Memory B cell (primary cell): ENCODE measurements around the gene SOBP.

Experiments
- ATAC-seq: fragments of 150-1000 bp; cut with Tn5 transposase; 2 replicates; pipeline ENCODE4 v1.10.0; 2021; ENCODE audit warnings: low read depth, mild to moderate bottlenecking, moderate library complexity
- DNase-seq, 2 donors: peaks; one replicate each; pipeline ENCODE4 v3.0.0; 2022; ENCODE audit warnings: low spot score in 2 of 2
- H3K27ac Mint-ChIP-seq: one replicate; pipeline ENCODE4 v1.8.0; 2022; ENCODE audit warnings: mild to moderate bottlenecking, moderate library complexity, mixed read lengths
- H3K27me3 Mint-ChIP-seq: one replicate; pipeline ENCODE4 v1.8.0; 2022; ENCODE audit warnings: mixed read lengths
- H3K36me3 Mint-ChIP-seq: one replicate; pipeline ENCODE4 v1.8.0; 2022; ENCODE audit warnings: mild to moderate bottlenecking, mixed read lengths
- H3K4me1 Mint-ChIP-seq: one replicate; pipeline ENCODE4 v1.8.0; 2022; ENCODE audit warnings: mixed read lengths
- H3K4me3 Mint-ChIP-seq: one replicate; pipeline ENCODE4 v1.8.0; 2022; ENCODE audit warnings: mild to moderate bottlenecking, moderate library complexity, mixed read lengths
- H3K9me3 Mint-ChIP-seq: one replicate; pipeline ENCODE4 v1.8.0; 2022; ENCODE audit warnings: mixed read lengths

The SOBP gene

GRCh38 chr6:107561306-107561705, 71.4 kb downstream of the SOBP start:
- DNase-seq: no peak
- Mint-ChIP-seq H3K4me3 (no peak overlapping the region), H3K27me3 (peaks cover 2% of the 10 kb centered on the region), H3K36me3 (no peaks in the 10 kb centered on the region), H3K4me1 (peaks cover 2% of the 10 kb centered on the region), H3K9me3 (no peaks in the 10 kb centered on the region), H3K27ac (no peak overlapping the region)
- no peak for ATAC-seq

- no peak for ATAC-seq
- Mint-ChIP-seq H3K4me3 (no peak overlapping the region), H3K9me3 (no peaks in the 10 kb centered on the region), H3K4me1 (peaks cover 2% of the 10 kb centered on the region), H3K27ac (no peak overlapping the region), H3K27me3 (peaks cover 5% of the 10 kb centered on the region), H3K36me3 (no peaks in the 10 kb centered on the region)
- no peak for DNase-seq
Observed at GRCh38 chr6:107563694-107564588, 74.0 kb downstream of the SOBP start.

- peaks cover 2% of the 10 kb centered on the region for H3K4me1 Mint-ChIP-seq
- ATAC-seq (no peak), DNase-seq (no peak)
- no peaks in the 10 kb centered on the region for H3K9me3 Mint-ChIP-seq
- H3K27ac Mint-ChIP-seq: no peak overlapping the region
- H3K4me3 Mint-ChIP-seq: no peak overlapping the region
- H3K27me3 Mint-ChIP-seq: peaks cover 5% of the 10 kb centered on the region
- no peaks in the 10 kb centered on the region for H3K36me3 Mint-ChIP-seq
Observed at GRCh38 chr6:107564589-107564951, 74.7 kb downstream of the SOBP start.

GRCh38 chr6:107565165-107565723, 75.3 kb downstream of the SOBP start:
- Mint-ChIP-seq H3K4me1 (peaks cover 2% of the 10 kb centered on the region), H3K27ac (no peak overlapping the region), H3K9me3 (no peaks in the 10 kb centered on the region), H3K4me3 (no peak overlapping the region), H3K36me3 (no peaks in the 10 kb centered on the region), H3K27me3 (peaks cover 5% of the 10 kb centered on the region)
- DNase-seq (no peak), ATAC-seq (no peak)

- Mint-ChIP-seq H3K36me3 (no peaks in the 10 kb centered on the region), H3K27me3 (peaks cover 8% of the 10 kb centered on the region), H3K4me3 (no peak overlapping the region), H3K9me3 (no peaks in the 10 kb centered on the region), H3K4me1 (no peaks in the 10 kb centered on the region), H3K27ac (no peak overlapping the region)
- no peak for DNase-seq
- ATAC-seq: no peak
Observed at GRCh38 chr6:107567643-107568042, 77.7 kb downstream of the SOBP start.

- Mint-ChIP-seq H3K4me1 (no peaks in the 10 kb centered on the region), H3K4me3 (no peak overlapping the region), H3K27me3 (peaks cover 8% of the 10 kb centered on the region), H3K9me3 (no peaks in the 10 kb centered on the region), H3K27ac (no peak overlapping the region), H3K36me3 (no peaks in the 10 kb centered on the region)
- no peak for DNase-seq
- ATAC-seq: no peak
Observed at GRCh38 chr6:107569473-107569872, 79.6 kb downstream of the SOBP start.

- Mint-ChIP-seq H3K36me3 (no peaks in the 10 kb centered on the region), H3K9me3 (no peaks in the 10 kb centered on the region), H3K4me1 (no peaks in the 10 kb centered on the region), H3K4me3 (no peak overlapping the region), H3K27me3 (peaks cover 6% of the 10 kb centered on the region), H3K27ac (no peak overlapping the region)
- no peak for DNase-seq
- ATAC-seq: no peak
Observed at GRCh38 chr6:107571354-107571753, 81.4 kb downstream of the SOBP start.

GRCh38 chr6:107572886-107573285, 83.0 kb downstream of the SOBP start:
- DNase-seq (no peak), ATAC-seq (no peak)
- Mint-ChIP-seq H3K4me1 (no peaks in the 10 kb centered on the region), H3K27me3 (peaks cover 3% of the 10 kb centered on the region), H3K27ac (no peak overlapping the region), H3K9me3 (no peaks in the 10 kb centered on the region), H3K36me3 (no peaks in the 10 kb centered on the region), H3K4me3 (no peak overlapping the region)

- no peaks in the 10 kb centered on the region for H3K36me3 Mint-ChIP-seq
- no peak for DNase-seq
- no peaks in the 10 kb centered on the region for H3K9me3 Mint-ChIP-seq
- no peak for ATAC-seq
- H3K27me3 Mint-ChIP-seq: peaks cover 3% of the 10 kb centered on the region
- no peaks in the 10 kb centered on the region for H3K4me1 Mint-ChIP-seq
- H3K27ac Mint-ChIP-seq: no peak overlapping the region
- H3K4me3 Mint-ChIP-seq: no peak overlapping the region
Observed at GRCh38 chr6:107574856-107575255, 84.9 kb downstream of the SOBP start.

- no peak overlapping the region for H3K4me3 Mint-ChIP-seq
- H3K9me3 Mint-ChIP-seq: no peaks in the 10 kb centered on the region
- no peaks in the 10 kb centered on the region for H3K36me3 Mint-ChIP-seq
- H3K27ac Mint-ChIP-seq: no peak overlapping the region
- peaks cover 6% of the 10 kb centered on the region for H3K27me3 Mint-ChIP-seq
- ATAC-seq: no peak
- no peaks in the 10 kb centered on the region for H3K4me1 Mint-ChIP-seq
- no peak for DNase-seq
Observed at GRCh38 chr6:107576852-107577251, 86.9 kb downstream of the SOBP start.

- Mint-ChIP-seq H3K9me3 (no peaks in the 10 kb centered on the region), H3K4me3 (no peak overlapping the region), H3K36me3 (no peaks in the 10 kb centered on the region), H3K4me1 (no peaks in the 10 kb centered on the region), H3K27me3 (peaks cover 6% of the 10 kb centered on the region), H3K27ac (no peak overlapping the region)
- no peak for DNase-seq
- ATAC-seq: no peak
Observed at GRCh38 chr6:107578642-107579341, 88.9 kb downstream of the SOBP start.

GRCh38 chr6:107579456-107580056, 89.6 kb downstream of the SOBP start:
- no peak for ATAC-seq
- no peak overlapping the region for H3K27ac Mint-ChIP-seq
- H3K27me3 Mint-ChIP-seq: peaks cover 6% of the 10 kb centered on the region
- H3K4me3 Mint-ChIP-seq: no peak overlapping the region
- no peaks in the 10 kb centered on the region for H3K4me1 Mint-ChIP-seq
- no peaks in the 10 kb centered on the region for H3K36me3 Mint-ChIP-seq
- no peaks in the 10 kb centered on the region for H3K9me3 Mint-ChIP-seq
- DNase-seq: no peak

- H3K4me3 Mint-ChIP-seq: no peak overlapping the region
- H3K27ac Mint-ChIP-seq: no peak overlapping the region
- no peaks in the 10 kb centered on the region for H3K4me1 Mint-ChIP-seq
- peaks cover 6% of the 10 kb centered on the region for H3K27me3 Mint-ChIP-seq
- ATAC-seq (no peak), DNase-seq (no peak)
- H3K9me3 Mint-ChIP-seq: no peaks in the 10 kb centered on the region
- H3K36me3 Mint-ChIP-seq: no peaks in the 10 kb centered on the region
Observed at GRCh38 chr6:107582086-107582485, 92.2 kb downstream of the SOBP start.

- H3K9me3 Mint-ChIP-seq: no peaks in the 10 kb centered on the region
- H3K4me1 Mint-ChIP-seq: no peaks in the 10 kb centered on the region
- DNase-seq (no peak), ATAC-seq (no peak)
- H3K36me3 Mint-ChIP-seq: no peaks in the 10 kb centered on the region
- no peak overlapping the region for H3K27ac Mint-ChIP-seq
- no peak overlapping the region for H3K4me3 Mint-ChIP-seq
- peaks cover 6% of the 10 kb centered on the region for H3K27me3 Mint-ChIP-seq
Observed at GRCh38 chr6:107584726-107585125, 94.8 kb downstream of the SOBP start.
